ENCODE measurements around the gene FXR1. TPM values are rescaled to one million over a fixed set of nuclear protein-coding genes. Genes with fewer than 3 reads are reported as not detected.

Gene FXR1
- 276 TPM for polyA plus RNA-seq (2013, experiment 1 of 2)
- 284 TPM for polyA plus RNA-seq (2013, experiment 2 of 2)

DNA sequence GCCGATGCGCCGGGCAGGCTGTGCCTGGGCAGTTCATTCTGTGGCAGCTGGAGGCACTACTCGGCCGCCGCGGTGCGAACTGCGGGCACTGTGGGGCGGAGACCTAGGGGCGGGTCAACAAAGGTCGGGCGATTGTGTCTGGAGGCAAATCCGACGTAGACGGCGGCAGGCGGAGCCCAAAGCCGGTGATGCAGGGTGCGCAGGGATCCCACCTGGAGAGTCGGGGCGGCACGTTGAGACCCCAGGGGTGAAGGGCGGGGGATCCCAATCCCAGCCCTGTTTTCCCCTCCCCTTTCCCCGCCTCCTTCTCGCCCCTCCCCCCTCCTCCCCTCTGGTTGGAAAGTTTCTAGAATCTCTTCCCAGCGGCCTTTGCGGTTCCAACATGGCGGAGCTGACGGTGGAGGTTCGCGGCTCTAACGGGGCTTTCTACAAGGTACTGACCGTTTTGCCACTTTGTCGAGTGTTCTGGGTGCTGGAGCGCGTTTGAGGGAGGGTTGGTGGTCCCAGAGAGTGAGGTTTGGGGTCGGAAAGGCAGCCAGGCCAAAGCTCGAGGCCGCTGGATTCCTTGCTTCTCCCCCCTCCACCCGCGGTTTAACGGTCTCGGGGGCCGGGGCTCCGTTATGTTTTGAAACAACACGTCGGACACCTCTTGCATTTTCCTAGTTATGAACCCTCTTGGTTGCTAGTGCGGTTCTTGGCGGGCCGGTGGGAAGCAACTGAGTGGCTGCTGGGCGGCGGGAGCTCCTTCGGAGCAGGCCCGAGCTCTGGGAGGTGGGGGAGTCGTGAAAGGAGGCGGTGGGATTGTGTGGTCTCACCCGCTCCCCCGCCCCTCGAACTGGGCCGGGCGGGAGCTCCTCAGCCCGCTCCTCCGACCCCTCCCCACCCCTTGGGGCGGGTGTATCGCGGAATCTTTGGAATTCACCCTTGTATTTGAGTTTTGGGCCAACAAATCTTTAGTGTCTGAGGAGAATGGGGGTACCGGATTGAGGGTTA is at the start of gene FXR1:
TSS of gene FXR1 (plus strand) at position 367 of the 993 bp plus-strand sequence. CDS start at position 383, 16 bp downstream.
- Histone ChIP-seq H3K4me3 (ENCODE audit: low read length in 2 of 2) (peak within 1 kb of the TSS; percentile 90 to 99), H3K27ac (replicated peaks; ENCODE audit: low read length) (peak within 1 kb of the TSS; percentile 91), H3K9me3 (replicated peaks in 1 of 2; ENCODE audit: control insufficient read depth in 2 of 2, insufficient read depth in 1 of 2, low read depth in 1 of 2, low read length in 2 of 2) (no peaks in the 10 kb centered on the region), H2AFZ (ENCODE audit: low read length) (peak within 1 kb of the TSS; percentile 99), H2BK5ac (ENCODE audit: low read length) (peak within 1 kb of the TSS; percentile 93), H3K36me3 (replicated peaks in 1 of 2; ENCODE audit: control insufficient read depth in 2 of 2, insufficient read depth in 2 of 2, low read length in 2 of 2) (peaks cover 0 to 33% of the 10 kb centered on the region in 2 donors), H2BK120ac (ENCODE audit: low read depth, low read length) (no peak within 1 kb of the TSS), H3K4me1 (ENCODE audit: control insufficient read depth in 2 of 2, insufficient read depth in 1 of 2, low read depth in 1 of 2, low read length in 2 of 2) (peaks cover 3 to 7% of the 10 kb centered on the region in 2 donors), H4K8ac (ENCODE audit: low read depth, low read length) (no peak within 1 kb of the TSS), H3K4me2 (ENCODE audit: insufficient read depth, low read length, poor library complexity, severe bottlenecking) (peak within 1 kb of the TSS; percentile 42), H3K79me1 (ENCODE audit: low read depth, low read length) (no peaks in the 10 kb centered on the region), H2AK5ac (ENCODE audit: low read depth, low read length) (peak within 1 kb of the TSS; percentile 81), H4K91ac (ENCODE audit: low read depth, low read length, poor library complexity) (peak within 1 kb of the TSS; percentile 95), H3K18ac (ENCODE audit: low read length) (peak within 1 kb of the TSS; percentile 99), H3K14ac (ENCODE audit: low read length) (peak within 1 kb of the TSS; percentile 98), H3K9ac (ENCODE audit: low read depth, low read length, poor library complexity) (peak within 1 kb of the TSS; percentile 95), H2BK15ac (ENCODE audit: low read length) (peak within 1 kb of the TSS; percentile 75), H3K23ac (ENCODE audit: low read depth, low read length, poor library complexity) (peak within 1 kb of the TSS; percentile 89), H3K27me3 (ENCODE audit: control insufficient read depth in 3 of 3, insufficient read depth in 3 of 3, low read depth in 1 of 3, low read length in 3 of 3) (peaks cover 0 to 2% (median 0%) of the 10 kb centered on the region in 3 experiments), H3K4ac (ENCODE audit: low read length) (no peak within 1 kb of the TSS), H2BK12ac (ENCODE audit: low read length) (no peak within 1 kb of the TSS)
- WGBS, 2 donors (ENCODE audit: extremely low coverage in 2 of 2, insufficient read length in 2 of 2, insufficient replicate concordance in 1 of 2), result no CpG with 5 or more reads among the region's 68 CpGs
- DNase-seq (ENCODE audit: low spot score), result peak; percentile 84

GRCh38 chr3:180870008-180870699 is 42.3 kb upstream of the FXR1 start:
- no peak overlapping the region for H3K14ac ChIP-seq (ENCODE audit: low read length)
- WGBS, 2 donors (ENCODE audit: extremely low coverage in 2 of 2, insufficient read length in 2 of 2, insufficient replicate concordance in 1 of 2), result no CpG with 5 or more reads among the region's 28 CpGs
- peak overlapping the region; percentile 54 for H2AFZ ChIP-seq (ENCODE audit: low read length)
- H2AK5ac ChIP-seq (ENCODE audit: low read depth, low read length), result no peak overlapping the region
- H3K18ac ChIP-seq (ENCODE audit: low read length), result peak overlapping the region; percentile 55
- no peaks in the 10 kb centered on the region for H3K9me3 ChIP-seq (replicated peaks in 1 of 2; ENCODE audit: control insufficient read depth in 2 of 2, insufficient read depth in 1 of 2, low read depth in 1 of 2, low read length in 2 of 2)
- no peak overlapping the region for H2BK5ac ChIP-seq (ENCODE audit: low read length)
- H3K27me3 ChIP-seq (ENCODE audit: control insufficient read depth in 3 of 3, insufficient read depth in 3 of 3, low read depth in 1 of 3, low read length in 3 of 3), result peaks cover 0 to 21% (median 0%) of the 10 kb centered on the region in 3 experiments
- DNase-seq (ENCODE audit: low spot score), result peak; percentile 26
- H2BK120ac ChIP-seq (ENCODE audit: low read depth, low read length), result no peak overlapping the region
- H3K27ac ChIP-seq (replicated peaks; ENCODE audit: low read length), result no peak overlapping the region
- no peak overlapping the region for H3K23ac ChIP-seq (ENCODE audit: low read depth, low read length, poor library complexity)
- H4K91ac ChIP-seq (ENCODE audit: low read depth, low read length, poor library complexity), result no peak overlapping the region
- no peak overlapping the region for H4K8ac ChIP-seq (ENCODE audit: low read depth, low read length)
- H3K79me1 ChIP-seq (ENCODE audit: low read depth, low read length), result no peaks in the 10 kb centered on the region
- no peaks in the 10 kb centered on the region for H3K36me3 ChIP-seq (replicated peaks in 1 of 2; ENCODE audit: control insufficient read depth in 2 of 2, insufficient read depth in 2 of 2, low read length in 2 of 2)
- H3K4ac ChIP-seq (ENCODE audit: low read length), result no peak overlapping the region
- no peak overlapping the region for H2BK12ac ChIP-seq (ENCODE audit: low read length)
- H3K9ac ChIP-seq (ENCODE audit: low read depth, low read length, poor library complexity), result no peak overlapping the region
- H3K4me2 ChIP-seq (ENCODE audit: insufficient read depth, low read length, poor library complexity, severe bottlenecking), result peak overlapping the region; percentile 51
- no peak overlapping the region for H3K4me3 ChIP-seq (ENCODE audit: low read length in 2 of 2)
- H2BK15ac ChIP-seq (ENCODE audit: low read length), result no peak overlapping the region
- no peaks in the 10 kb centered on the region for H3K4me1 ChIP-seq (ENCODE audit: control insufficient read depth in 2 of 2, insufficient read depth in 1 of 2, low read depth in 1 of 2, low read length in 2 of 2)

GRCh38 chr3:180871901-180872300 is 40.6 kb upstream of the FXR1 start:
- Histone ChIP-seq H2BK12ac (ENCODE audit: low read length) (no peak overlapping the region), H3K4me2 (ENCODE audit: insufficient read depth, low read length, poor library complexity, severe bottlenecking) (no peak overlapping the region), H3K36me3 (replicated peaks in 1 of 2; ENCODE audit: control insufficient read depth in 2 of 2, insufficient read depth in 2 of 2, low read length in 2 of 2) (no peaks in the 10 kb centered on the region), H3K27ac (replicated peaks; ENCODE audit: low read length) (no peak overlapping the region), H3K79me1 (ENCODE audit: low read depth, low read length) (no peaks in the 10 kb centered on the region), H3K27me3 (ENCODE audit: control insufficient read depth in 3 of 3, insufficient read depth in 3 of 3, low read depth in 1 of 3, low read length in 3 of 3) (peaks cover 0 to 21% (median 0%) of the 10 kb centered on the region in 3 experiments), H3K14ac (ENCODE audit: low read length) (no peak overlapping the region), H3K9me3 (replicated peaks in 1 of 2; ENCODE audit: control insufficient read depth in 2 of 2, insufficient read depth in 1 of 2, low read depth in 1 of 2, low read length in 2 of 2) (no peaks in the 10 kb centered on the region), H3K4ac (ENCODE audit: low read length) (no peak overlapping the region), H2AFZ (ENCODE audit: low read length) (no peak overlapping the region), H3K23ac (ENCODE audit: low read depth, low read length, poor library complexity) (no peak overlapping the region), H2BK120ac (ENCODE audit: low read depth, low read length) (no peak overlapping the region), H3K9ac (ENCODE audit: low read depth, low read length, poor library complexity) (no peak overlapping the region), H2BK5ac (ENCODE audit: low read length) (no peak overlapping the region), H3K18ac (ENCODE audit: low read length) (no peak overlapping the region), H2AK5ac (ENCODE audit: low read depth, low read length) (no peak overlapping the region), H3K4me1 (ENCODE audit: control insufficient read depth in 2 of 2, insufficient read depth in 1 of 2, low read depth in 1 of 2, low read length in 2 of 2) (no peaks in the 10 kb centered on the region), H3K4me3 (ENCODE audit: low read length in 2 of 2) (no peak overlapping the region), H2BK15ac (ENCODE audit: low read length) (no peak overlapping the region), H4K8ac (ENCODE audit: low read depth, low read length) (no peak overlapping the region), H4K91ac (ENCODE audit: low read depth, low read length, poor library complexity) (no peak overlapping the region)
- no peak for DNase-seq (ENCODE audit: low spot score)
- WGBS, 2 donors (ENCODE audit: extremely low coverage in 2 of 2, insufficient read length in 2 of 2, insufficient replicate concordance in 1 of 2), result no CpG with 5 or more reads among the region's 3 CpGs

Measured in neuronal stem cell (in vitro differentiated cells).